Esophagus squamous epithelium (tissue), 4 donors: ENCODE data around the gene C7orf33.

Source experiments
- CTCF ChIP-seq, 6 experiments: fragments of 450-650 bp in 4 of 6; fragments of 200-600 bp in 2 of 6; sonication (generic) in 2 of 6; IDR thresholded peaks; one replicate each; pipeline ENCODE4 v1.5.1; 2016 to 2019; ENCODE audit warnings: antibody characterized with exemption in 6 of 6, mild to moderate bottlenecking in 4 of 6, moderate library complexity in 4 of 6
- POLR2A ChIP-seq, 4 donors: fragments of 450-650 bp; IDR thresholded peaks; one replicate each; pipeline ENCODE4 v1.6.1; 2017; ENCODE audit warnings: antibody characterized with exemption in 4 of 4, mild to moderate bottlenecking in 4 of 4, moderate library complexity in 3 of 4

GRCh38 chr7:148581624-148582023, 8.9 kb upstream of the C7orf33 start:
- no peak for TF ChIP-seq CTCF (IDR thresholded peaks at IDR 0.05)
- no peak for TF ChIP-seq POLR2A (IDR thresholded peaks at IDR 0.05)
